A549 (cell line): Measurements from ENCODE around the gene LMO7. TPM values are rescaled to one million over a fixed set of nuclear protein-coding genes. Genes with fewer than 3 reads are reported as not detected.
A peak's percentile ranks its signal among the peaks of the same experiment; 100 is the strongest.

Source experiments
- ATAC-seq, 2 experiments: fragments of 200-7000 bp in 1 of 2; fragments of >200 bp in 1 of 2; cut with Nextera tagmentation in 1 of 2; cut with Tn5 transposase in 1 of 2; 3 replicates each; pipeline versions ENCODE4 v1.8.0 to v1.9.1; 2018 to 2020; ENCODE audit warnings: mild to moderate bottlenecking in 1 of 2, moderate library complexity in 1 of 2
- CTCF ChIA-PET: fragments of 300-600 bp; sonication (Branson Sonifier 250); formaldehyde crosslinking; extraction: SDS; loops from one replicate; lab custom pipeline; 2021; ENCODE audit warnings: antibody characterized with exemption, inconsistent platforms; lab: Yijun Ruan, JAX
- POLR2A ChIA-PET: fragments of 350-600 bp; formaldehyde crosslinking; extraction: SDS; loops from one replicate; lab custom pipeline; 2021; ENCODE audit warnings: antibody characterized with exemption, inconsistent platforms; lab: Yijun Ruan, JAX
- DNase-seq, 2 experiments: peaks; one replicate each; pipeline versions ENCODE4 v3.0.0 to v3.0.0-alpha.2; 2011 to 2016; ENCODE audit warnings: low read depth in 1 of 2, low spot score in 1 of 2
- FAIRE-seq: peaks from 2 replicates; lab custom pipeline; 2011; peaks lifted over from hg19 to GRCh38; lab: Jason Lieb, UNC
- H3K27ac ChIP-seq, 2 experiments: fragments of >200 bp; sonication (Bioruptor Twin); formaldehyde crosslinking; 3 replicates each; pipeline ENCODE4 v1.5.1; 2016 to 2017
- H3K4me1 ChIP-seq: fragments of >200 bp; sonication (Bioruptor Twin); formaldehyde crosslinking; 3 replicates; pipeline ENCODE4 v1.6.1; 2016
- H3K4me2 ChIP-seq: fragments of >200 bp; sonication (Bioruptor Twin); formaldehyde crosslinking; 3 replicates; pipeline ENCODE4 v1.6.1; 2016
- H3K4me3 ChIP-seq: fragments of >200 bp; sonication (Bioruptor Twin); formaldehyde crosslinking; 3 replicates; pipeline ENCODE4 v1.5.1; 2016
- H3K9me3 ChIP-seq: fragments of >200 bp; sonication (Bioruptor Twin); formaldehyde crosslinking; 3 replicates; pipeline ENCODE4 v1.6.1; 2016
- CEBPB ChIP-seq, 2 experiments: fragments of >200 bp in 1 of 2; sonication (Bioruptor Twin) in 1 of 2; formaldehyde crosslinking in 1 of 2; IDR thresholded peaks; 2 replicates each; pipeline ENCODE4 v1.6.1; 2012 to 2016
- CHD2 ChIP-seq: fragments of 150-350 bp; IDR thresholded peaks from 2 replicates; pipeline ENCODE4 v1.6.1; 2014; ENCODE audit warnings: low read length; ENCODE audit not compliant: partially characterized antibody
- CTCF ChIP-seq: fragments of >200 bp; sonication (Bioruptor Twin); formaldehyde crosslinking; IDR thresholded peaks from 3 replicates; pipeline ENCODE4 v1.5.1; 2016
- EP300 ChIP-seq, 2 experiments: fragments of >200 bp; sonication (Bioruptor Twin); formaldehyde crosslinking; IDR thresholded peaks; 2 replicates in 1 of 2; 3 replicates in 1 of 2; pipeline ENCODE4 v1.6.1; 2016 to 2017
- ESRRA ChIP-seq: fragments of 150-350 bp; IDR thresholded peaks from 2 replicates; pipeline ENCODE4 v1.6.1; 2014; ENCODE audit warnings: mild to moderate bottlenecking, low read length, borderline replicate concordance
- HDAC2 ChIP-seq: fragments of 200-600 bp; sonication (generic); IDR thresholded peaks from 2 replicates; pipeline ENCODE4 v1.6.1; 2016
- HOXA7 ChIP-seq: fragments of 250-450 bp; sonication (Bioruptor Pico); IDR thresholded peaks from 2 replicates; pipeline ENCODE4 v1.5.0; 2020; ENCODE audit warnings: mild to moderate bottlenecking, moderate library complexity
- HOXB13 ChIP-seq: fragments of 250-450 bp; sonication (Bioruptor Pico); IDR thresholded peaks from 2 replicates; pipeline ENCODE4 v1.5.0; 2020; ENCODE audit warnings: low read depth, mild to moderate bottlenecking, moderate library complexity
- HOXB5 ChIP-seq: fragments of 250-450 bp; sonication (Bioruptor Pico); IDR thresholded peaks from 2 replicates; pipeline ENCODE4 v1.5.0; 2020; ENCODE audit warnings: mild to moderate bottlenecking, moderate library complexity
- NR3C1 ChIP-seq: fragments of >200 bp; sonication (Bioruptor Twin); formaldehyde crosslinking; IDR thresholded peaks from 3 replicates; pipeline ENCODE4 v1.6.1; 2017
- PHF8 ChIP-seq: fragments of 200-600 bp; sonication (generic); IDR thresholded peaks from 2 replicates; pipeline ENCODE4 v1.6.1; 2016; ENCODE audit warnings: low read depth, mild to moderate bottlenecking, antibody characterized with exemption, moderate library complexity, borderline replicate concordance
- RAD21 ChIP-seq, 2 experiments: fragments of >200 bp in 1 of 2; sonication (Bioruptor Twin) in 1 of 2; formaldehyde crosslinking in 1 of 2; IDR thresholded peaks in 1 of 2; conservative IDR thresholded peaks in 1 of 2; 2 replicates in 1 of 2; 3 replicates in 1 of 2; pipeline ENCODE4 v1.6.1; 2012 to 2018; ENCODE audit warnings: inconsistent platforms in 1 of 2
- SMC3 ChIP-seq: fragments of >200 bp; sonication (Bioruptor Twin); formaldehyde crosslinking; IDR thresholded peaks from 3 replicates; pipeline ENCODE4 v1.6.1; 2018; ENCODE audit warnings: inconsistent platforms
- USF2 ChIP-seq: fragments of 450-650 bp; IDR thresholded peaks from 2 replicates; pipeline ENCODE4 v1.6.1; 2014; ENCODE audit warnings: antibody characterized with exemption
- ZFP36 ChIP-seq: fragments of 450-650 bp; IDR thresholded peaks from 2 replicates; pipeline ENCODE4 v1.6.1; 2014; ENCODE audit warnings: borderline replicate concordance; ENCODE audit not compliant: partially characterized antibody
- WGBS: methylation state at CpG from one replicate; pipeline ENCODE4 v1.1.6; 2017; ENCODE audit errors: missing lambda C conversion rate; 5-methylcytosine and 5-hydroxymethylcytosine counted together
- polyA plus RNA-seq, 4 experiments: library from polyadenylated mRNA; depleted of rRNA in 3 of 4; stranded (reverse); fragments of >200 nt; fragmentation: RNase III in 1 of 4; extraction: RNeasy Plus Mini Kit Qiagen cat#74134 plus additional on column Dnase treatment in 1 of 4; gene quantifications; 2 replicates in 3 of 4; 3 replicates in 1 of 4; pipeline ENCODE4 v1.2.3, GENCODE V29; 2011 to 2017
- TF ChIP-seq, protein P1 (sequence below): IDR thresholded peaks from 2 replicates; pipeline ENCODE4 v1.6.1; 2012
- TF ChIP-seq, protein P2 (sequence below): fragments of >200 bp; sonication (Bioruptor Twin); formaldehyde crosslinking; IDR thresholded peaks from 3 replicates; pipeline ENCODE4 v1.6.1; 2016
- TF ChIP-seq, protein P3 (sequence below): IDR thresholded peaks from 2 replicates; pipeline ENCODE4 v1.6.1; 2012; ENCODE audit warnings: low read depth, borderline replicate concordance
- TF ChIP-seq, protein P4 (sequence below): fragments of 200-600 bp; sonication (generic); IDR thresholded peaks from 2 replicates; pipeline ENCODE4 v1.6.1; 2016; ENCODE audit warnings: antibody characterized with exemption, mild to moderate bottlenecking, moderate library complexity

LMO7 gene
- polyA plus RNA-seq, 2 of the 4 experiments (the other 2 are of a cell fraction), result 23.4 to 33.2 TPM

- TF ChIP-seq RAD21 (conservative IDR thresholded peaks at IDR 0.05 in 1 of 2, IDR thresholded peaks at IDR 0.05 in 1 of 2) (peak; percentile 60), NR3C1 (no peak), EP300 (IDR thresholded peaks at IDR 0.05) (no peak), ESRRA (no peak), ZFP36 (no peak), HOXB5 (CRISPR knock-in tag) (no peak), PHF8 (no peak), HOXA7 (CRISPR knock-in tag) (no peak), HOXB13 (CRISPR knock-in tag) (no peak), CTCF (peak; percentile 34; the same call in 1 of the 3 replicates), USF2 (no peak), SMC3 (peak; percentile 63), CEBPB (IDR thresholded peaks at IDR 0.05) (no peak), HDAC2 (no peak), CHD2 (no peak)
- TF ChIP-seq, protein P1, sequence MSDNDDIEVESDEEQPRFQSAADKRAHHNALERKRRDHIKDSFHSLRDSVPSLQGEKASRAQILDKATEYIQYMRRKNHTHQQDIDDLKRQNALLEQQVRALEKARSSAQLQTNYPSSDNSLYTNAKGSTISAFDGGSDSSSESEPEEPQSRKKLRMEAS, result no peak
- TF ChIP-seq, protein P2, sequence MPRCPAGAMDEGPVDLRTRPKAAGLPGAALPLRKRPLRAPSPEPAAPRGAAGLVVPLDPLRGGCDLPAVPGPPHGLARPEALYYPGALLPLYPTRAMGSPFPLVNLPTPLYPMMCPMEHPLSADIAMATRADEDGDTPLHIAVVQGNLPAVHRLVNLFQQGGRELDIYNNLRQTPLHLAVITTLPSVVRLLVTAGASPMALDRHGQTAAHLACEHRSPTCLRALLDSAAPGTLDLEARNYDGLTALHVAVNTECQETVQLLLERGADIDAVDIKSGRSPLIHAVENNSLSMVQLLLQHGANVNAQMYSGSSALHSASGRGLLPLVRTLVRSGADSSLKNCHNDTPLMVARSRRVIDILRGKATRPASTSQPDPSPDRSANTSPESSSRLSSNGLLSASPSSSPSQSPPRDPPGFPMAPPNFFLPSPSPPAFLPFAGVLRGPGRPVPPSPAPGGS, result no peak
- TF ChIP-seq, protein P3, sequence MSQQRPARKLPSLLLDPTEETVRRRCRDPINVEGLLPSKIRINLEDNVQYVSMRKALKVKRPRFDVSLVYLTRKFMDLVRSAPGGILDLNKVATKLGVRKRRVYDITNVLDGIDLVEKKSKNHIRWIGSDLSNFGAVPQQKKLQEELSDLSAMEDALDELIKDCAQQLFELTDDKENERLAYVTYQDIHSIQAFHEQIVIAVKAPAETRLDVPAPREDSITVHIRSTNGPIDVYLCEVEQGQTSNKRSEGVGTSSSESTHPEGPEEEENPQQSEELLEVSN, result no peak
- TF ChIP-seq, protein P4, sequence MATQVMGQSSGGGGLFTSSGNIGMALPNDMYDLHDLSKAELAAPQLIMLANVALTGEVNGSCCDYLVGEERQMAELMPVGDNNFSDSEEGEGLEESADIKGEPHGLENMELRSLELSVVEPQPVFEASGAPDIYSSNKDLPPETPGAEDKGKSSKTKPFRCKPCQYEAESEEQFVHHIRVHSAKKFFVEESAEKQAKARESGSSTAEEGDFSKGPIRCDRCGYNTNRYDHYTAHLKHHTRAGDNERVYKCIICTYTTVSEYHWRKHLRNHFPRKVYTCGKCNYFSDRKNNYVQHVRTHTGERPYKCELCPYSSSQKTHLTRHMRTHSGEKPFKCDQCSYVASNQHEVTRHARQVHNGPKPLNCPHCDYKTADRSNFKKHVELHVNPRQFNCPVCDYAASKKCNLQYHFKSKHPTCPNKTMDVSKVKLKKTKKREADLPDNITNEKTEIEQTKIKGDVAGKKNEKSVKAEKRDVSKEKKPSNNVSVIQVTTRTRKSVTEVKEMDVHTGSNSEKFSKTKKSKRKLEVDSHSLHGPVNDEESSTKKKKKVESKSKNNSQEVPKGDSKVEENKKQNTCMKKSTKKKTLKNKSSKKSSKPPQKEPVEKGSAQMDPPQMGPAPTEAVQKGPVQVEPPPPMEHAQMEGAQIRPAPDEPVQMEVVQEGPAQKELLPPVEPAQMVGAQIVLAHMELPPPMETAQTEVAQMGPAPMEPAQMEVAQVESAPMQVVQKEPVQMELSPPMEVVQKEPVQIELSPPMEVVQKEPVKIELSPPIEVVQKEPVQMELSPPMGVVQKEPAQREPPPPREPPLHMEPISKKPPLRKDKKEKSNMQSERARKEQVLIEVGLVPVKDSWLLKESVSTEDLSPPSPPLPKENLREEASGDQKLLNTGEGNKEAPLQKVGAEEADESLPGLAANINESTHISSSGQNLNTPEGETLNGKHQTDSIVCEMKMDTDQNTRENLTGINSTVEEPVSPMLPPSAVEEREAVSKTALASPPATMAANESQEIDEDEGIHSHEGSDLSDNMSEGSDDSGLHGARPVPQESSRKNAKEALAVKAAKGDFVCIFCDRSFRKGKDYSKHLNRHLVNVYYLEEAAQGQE, result no peak
- WGBS, result 58% methylated on average over 9 of the region's 9 CpGs
- CTCF ChIA-PET, result interaction anchor here (0.8 to 3.6 kb wide), 10 partner anchors 10 to 113 kb away, joined by 3 to 27 read pairs (median 4); no protein-coding TSS in a partner anchor
- POLR2A ChIA-PET, result no interaction called here
- H3K4me2 ChIP-seq, result peak overlapping the region; percentile 40; the same call in 2 of the 3 replicates
- ATAC-seq, result no peak
- peak in 1 of 2 experiments; percentile 33 for DNase-seq
- no peak for FAIRE-seq
- H3K4me3 ChIP-seq, result no peak overlapping the region
- no peaks in the 10 kb centered on the region for H3K9me3 ChIP-seq
- H3K27ac ChIP-seq, result peak overlapping the region in 1 of 2 experiments; percentile 37; a peak in 2 of 6 replicates
- peaks cover 34% of the 10 kb centered on the region for H3K4me1 ChIP-seq
These were observed 164.4 kb downstream of the LMO7 start for GRCh38 chr13:75800545-75800944.
